ENCODE results near the gene TIGAR.

Gene TIGAR

DNA sequence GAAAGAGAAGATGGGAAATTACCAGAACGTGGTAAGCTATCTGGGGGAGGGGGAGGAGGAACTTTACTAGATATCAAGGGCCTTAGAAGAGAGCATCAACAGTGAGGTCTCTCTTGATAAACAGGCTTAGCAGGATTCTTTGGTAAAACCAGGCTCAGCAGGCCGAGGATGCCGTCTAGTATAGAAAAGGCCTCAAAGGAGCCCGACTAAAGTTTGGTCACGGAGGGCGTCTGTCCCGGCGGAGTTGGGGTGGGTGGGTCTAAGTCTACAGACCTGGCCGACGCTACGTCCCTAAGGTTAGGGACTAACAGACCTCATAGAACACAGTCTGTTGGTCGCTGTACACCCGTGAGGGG, 538 bp upstream of the TIGAR start:
- no peak for DNase-seq (ENCODE audit: low read depth, low spot score)
- TF ChIP-seq, protein P1, sequence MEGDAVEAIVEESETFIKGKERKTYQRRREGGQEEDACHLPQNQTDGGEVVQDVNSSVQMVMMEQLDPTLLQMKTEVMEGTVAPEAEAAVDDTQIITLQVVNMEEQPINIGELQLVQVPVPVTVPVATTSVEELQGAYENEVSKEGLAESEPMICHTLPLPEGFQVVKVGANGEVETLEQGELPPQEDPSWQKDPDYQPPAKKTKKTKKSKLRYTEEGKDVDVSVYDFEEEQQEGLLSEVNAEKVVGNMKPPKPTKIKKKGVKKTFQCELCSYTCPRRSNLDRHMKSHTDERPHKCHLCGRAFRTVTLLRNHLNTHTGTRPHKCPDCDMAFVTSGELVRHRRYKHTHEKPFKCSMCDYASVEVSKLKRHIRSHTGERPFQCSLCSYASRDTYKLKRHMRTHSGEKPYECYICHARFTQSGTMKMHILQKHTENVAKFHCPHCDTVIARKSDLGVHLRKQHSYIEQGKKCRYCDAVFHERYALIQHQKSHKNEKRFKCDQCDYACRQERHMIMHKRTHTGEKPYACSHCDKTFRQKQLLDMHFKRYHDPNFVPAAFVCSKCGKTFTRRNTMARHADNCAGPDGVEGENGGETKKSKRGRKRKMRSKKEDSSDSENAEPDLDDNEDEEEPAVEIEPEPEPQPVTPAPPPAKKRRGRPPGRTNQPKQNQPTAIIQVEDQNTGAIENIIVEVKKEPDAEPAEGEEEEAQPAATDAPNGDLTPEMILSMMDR (IDR thresholded peaks at IDR 0.05; ENCODE audit: low read depth, low read length): no peak
- in situ Hi-C loops (cut with HindIII; ENCODE audit: low sequenced_read_pairs): no loop called here
- H3K4me3 ChIP-seq (ENCODE audit: low read depth, low read length): peak overlapping the region; percentile 68

DNA sequence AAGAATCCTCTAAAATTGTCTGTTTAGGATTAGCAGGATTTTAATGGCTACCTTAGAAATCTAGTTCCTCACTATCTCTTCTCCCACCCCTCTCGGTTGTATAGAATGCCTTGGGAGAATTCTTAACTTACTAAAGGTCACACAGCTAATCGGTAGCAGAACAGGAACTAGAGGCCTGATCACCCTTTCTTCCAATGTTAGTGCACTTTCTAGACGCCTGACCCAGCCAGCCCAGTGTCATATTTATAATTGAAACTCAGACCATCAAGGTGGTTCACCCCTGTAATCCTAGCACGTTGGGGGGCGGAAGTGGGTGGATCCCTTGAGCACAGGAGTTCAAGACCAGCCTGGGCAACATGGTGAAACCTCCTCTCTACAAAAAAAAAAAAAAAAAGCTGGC, 1.7 kb downstream of the TIGAR start:
- no peak for DNase-seq (ENCODE audit: low read depth, low spot score)
- H3K4me3 ChIP-seq (ENCODE audit: low read depth, low read length): no peak overlapping the region
- in situ Hi-C loops (cut with HindIII; ENCODE audit: low sequenced_read_pairs): no loop called here
- TF ChIP-seq, protein P1 (IDR thresholded peaks at IDR 0.05; ENCODE audit: low read depth, low read length): no peak

DNA sequence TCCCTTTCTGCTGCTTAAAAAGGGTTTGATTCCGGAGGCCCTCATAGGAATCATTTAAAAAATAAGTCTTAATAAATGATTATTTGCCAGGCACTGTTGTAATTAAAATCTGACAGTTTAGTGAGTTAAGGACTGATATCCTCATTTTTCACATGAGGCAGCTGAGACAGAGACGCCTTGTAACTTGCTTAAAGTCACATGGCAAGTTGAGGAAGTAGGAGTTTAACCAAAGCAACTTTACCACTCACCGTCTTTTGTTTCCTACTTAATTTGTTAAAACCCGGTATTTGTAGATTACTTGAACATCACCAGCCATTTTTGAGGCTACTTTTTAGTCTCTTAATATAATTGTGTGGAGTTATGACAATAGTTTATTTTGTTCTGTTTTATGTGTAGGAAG, 2.4 kb downstream of the TIGAR start:
- DNase-seq (ENCODE audit: low read depth, low spot score): no peak
- no peak overlapping the region for H3K4me3 ChIP-seq (ENCODE audit: low read depth, low read length)
- in situ Hi-C loops (cut with HindIII; ENCODE audit: low sequenced_read_pairs): no loop called here

DNA sequence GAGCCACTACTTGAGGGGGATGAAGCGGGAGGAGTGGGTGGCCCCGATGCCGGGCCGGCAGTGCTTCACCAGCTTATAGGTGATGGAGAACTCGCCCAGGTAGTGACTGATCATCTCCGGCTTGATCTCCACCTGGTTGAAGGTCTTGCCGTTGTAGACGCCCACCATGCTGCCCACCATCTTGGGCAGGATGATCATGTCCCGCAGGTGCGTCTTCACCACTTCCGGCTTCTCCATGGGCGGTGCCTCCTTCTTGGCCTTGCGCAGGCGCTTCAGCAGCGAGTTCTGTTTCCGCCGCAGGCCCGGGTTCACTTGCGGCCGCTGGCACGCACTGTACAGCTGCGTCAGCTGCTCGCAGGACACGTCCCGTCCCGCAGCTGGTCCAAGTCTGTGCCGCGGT, 3.4 kb downstream of the TIGAR start:
- in situ Hi-C loops (cut with HindIII; ENCODE audit: low sequenced_read_pairs): no loop called here
- DNase-seq (ENCODE audit: low read depth, low spot score): no peak
- TF ChIP-seq, protein P1 (IDR thresholded peaks at IDR 0.05; ENCODE audit: low read depth, low read length): no peak
- H3K4me3 ChIP-seq (ENCODE audit: low read depth, low read length): no peak overlapping the region

More for the DNA sequence above, 2.4 kb downstream of the TIGAR start:
- TF ChIP-seq, protein P1 (IDR thresholded peaks at IDR 0.05; ENCODE audit: low read depth, low read length): no peak

DNA sequence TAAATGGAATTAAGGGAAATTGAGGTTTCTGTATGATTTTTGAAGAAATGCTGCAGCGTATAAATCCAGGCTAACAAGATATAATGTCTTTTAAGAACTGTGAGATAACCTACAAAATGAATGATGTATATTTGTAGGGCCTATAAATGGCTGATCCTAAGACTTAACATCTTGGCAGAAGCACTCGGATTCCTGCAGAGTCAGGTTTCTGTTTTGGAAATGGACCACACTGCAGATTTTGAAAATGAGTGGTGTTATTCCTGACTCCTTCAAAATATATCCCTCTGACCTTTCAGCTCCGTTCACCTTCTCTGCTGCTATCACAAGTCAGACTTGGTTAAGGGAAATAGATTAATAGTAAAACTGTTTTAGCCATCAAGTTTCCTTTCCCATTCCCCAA, 5.0 kb downstream of the TIGAR start:
- H3K4me3 ChIP-seq (ENCODE audit: low read depth, low read length): no peak overlapping the region
- TF ChIP-seq, protein P1 (IDR thresholded peaks at IDR 0.05; ENCODE audit: low read depth, low read length): no peak
- in situ Hi-C loops (cut with HindIII; ENCODE audit: low sequenced_read_pairs): no loop called here
- DNase-seq (ENCODE audit: low read depth, low spot score): no peak

DNA sequence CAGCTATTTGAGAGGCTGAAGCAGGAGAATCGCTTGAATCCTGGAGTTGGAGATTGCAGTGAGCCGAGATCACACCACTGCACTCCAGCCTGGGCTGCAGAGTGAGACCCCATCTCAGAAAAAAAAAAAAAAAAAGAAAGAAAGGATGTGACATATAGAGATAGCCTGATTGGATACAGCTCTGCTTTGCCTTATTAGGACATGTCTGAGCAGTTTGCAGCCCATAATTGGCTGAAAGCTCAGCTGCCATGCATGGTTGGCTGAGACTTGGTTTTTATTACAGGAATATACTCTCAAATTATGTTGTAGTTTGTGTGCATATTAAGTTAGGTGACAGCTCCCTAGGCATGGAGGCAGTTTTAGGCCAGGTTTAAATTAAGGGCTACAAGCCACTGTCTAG, 6.3 kb downstream of the TIGAR start:
- TF ChIP-seq, protein P1 (IDR thresholded peaks at IDR 0.05; ENCODE audit: low read depth, low read length): no peak
- DNase-seq (ENCODE audit: low read depth, low spot score): no peak
- in situ Hi-C loops (cut with HindIII; ENCODE audit: low sequenced_read_pairs): no loop called here
- H3K4me3 ChIP-seq (ENCODE audit: low read depth, low read length): no peak overlapping the region

DNA sequence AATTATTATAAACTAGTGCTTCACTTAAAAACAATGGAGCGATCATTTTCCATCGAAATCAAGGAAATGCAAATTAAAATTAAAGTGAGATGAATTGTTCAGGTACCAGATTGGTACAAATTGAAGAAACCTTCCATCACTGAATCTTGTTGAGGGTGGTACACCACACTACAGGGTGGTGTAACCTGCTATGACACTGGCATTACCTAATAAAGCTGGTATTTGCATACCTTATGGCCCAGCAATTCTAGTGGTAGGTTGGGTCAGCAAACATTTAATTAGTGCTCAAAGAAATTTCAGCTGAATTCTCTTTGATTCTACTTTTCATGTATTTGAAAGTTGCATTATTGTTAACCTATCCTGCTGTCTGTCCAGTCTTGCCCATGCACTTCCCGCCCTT, 9.2 kb downstream of the TIGAR start:
- in situ Hi-C loops (cut with HindIII; ENCODE audit: low sequenced_read_pairs): no loop called here
- no peak overlapping the region for H3K4me3 ChIP-seq (ENCODE audit: low read depth, low read length)
- no peak for DNase-seq (ENCODE audit: low read depth, low spot score)
- TF ChIP-seq, protein P1 (IDR thresholded peaks at IDR 0.05; ENCODE audit: low read depth, low read length): no peak

Measured in astrocyte of the spinal cord (primary cell).